HG02642 (cell line): ENCODE measurements around the gene HDHD2.
"Not testable (repeated sequence)": the region's sequence is repeated elsewhere in the genome, so short reads cannot be mapped to it uniquely, and the experiment has no call there.

ENCODE experiments used
- ATAC-seq: cut with Tn5 transposase; IDR thresholded peaks from one replicate; pipeline ENCODE4 v1.9.1; 2021; ENCODE audit warnings: mild to moderate bottlenecking; ENCODE audit not compliant: unreplicated experiment, poor library complexity

Gene HDHD2

GRCh38 chr18:47150029-47150823, at the start of gene HDHD2:
Gene HDHD2, minus strand, starts transcription at chr18:47150500. Its CDS starts 14,061 bp downstream, at chr18:47136439.
- ATAC-seq: peak; percentile 95

GRCh38 chr18:47195961-47196360, 45.7 kb upstream of the HDHD2 start:
- not testable (repeated sequence) for ATAC-seq

GRCh38 chr18:47191961-47192360, 41.7 kb upstream of the HDHD2 start:
- ATAC-seq: no peak

- ATAC-seq: no peak
These were observed 37.4 kb upstream of the HDHD2 start for GRCh38 chr18:47187721-47188120.

GRCh38 chr18:47184419-47185050, 34.2 kb upstream of the HDHD2 start:
- ATAC-seq: no peak

- not testable (repeated sequence) for ATAC-seq
These were observed 31.9 kb upstream of the HDHD2 start for GRCh38 chr18:47182156-47182555.

GRCh38 chr18:47180765-47181164, 30.5 kb upstream of the HDHD2 start:
- ATAC-seq: no peak

GRCh38 chr18:47179520-47179919, 29.2 kb upstream of the HDHD2 start:
- no peak for ATAC-seq

GRCh38 chr18:47175898-47176575, 25.7 kb upstream of the HDHD2 start, which contains the start of gene IER3IP1:
Gene IER3IP1, minus strand, starts transcription at chr18:47176364. Its CDS starts 87 bp downstream, at chr18:47176277.
- ATAC-seq: peak; percentile 78

- peak; percentile 13 for ATAC-seq
These were observed 25.1 kb upstream of the HDHD2 start for GRCh38 chr18:47175283-47175897.

- no peak for ATAC-seq
These were observed 24.3 kb upstream of the HDHD2 start for GRCh38 chr18:47174545-47175116.

- ATAC-seq: no peak
These were observed 22.2 kb upstream of the HDHD2 start for GRCh38 chr18:47172476-47172875.

- ATAC-seq: no peak
These were observed 18.6 kb upstream of the HDHD2 start for GRCh38 chr18:47168913-47169312.

- ATAC-seq: no peak
These were observed 18.2 kb upstream of the HDHD2 start for GRCh38 chr18:47168509-47168908.

GRCh38 chr18:47166294-47166693, 16.0 kb upstream of the HDHD2 start:
- no peak for ATAC-seq

GRCh38 chr18:47163241-47163640, 12.9 kb upstream of the HDHD2 start:
- ATAC-seq: peak; percentile 85

- no peak for ATAC-seq
These were observed 10.0 kb upstream of the HDHD2 start for GRCh38 chr18:47160256-47160655.

GRCh38 chr18:47158404-47158803, 8.1 kb upstream of the HDHD2 start:
- ATAC-seq: not testable (repeated sequence)

GRCh38 chr18:47151439-47151838, 1.1 kb upstream of the HDHD2 start:
- ATAC-seq: no peak

- ATAC-seq: no peak
These were observed 595 bp upstream of the HDHD2 start for GRCh38 chr18:47150824-47151366.
